ENCODE results near the gene RPS3. TPM values are rescaled to one million over a fixed set of nuclear protein-coding genes. Genes with fewer than 3 reads are reported as not detected.
"Not testable (repeated sequence)": the region's sequence is repeated elsewhere in the genome, so short reads cannot be mapped to it uniquely, and the experiment has no call there.

The RPS3 gene
- total RNA-seq, 1 experiment from 2014 or later = 4,109 TPM

- H3K9ac ChIP-seq (ENCODE audit: low read length); H3K4me1 ChIP-seq (ENCODE audit: control insufficient read depth in 1 of 2, insufficient read depth in 2 of 2, low read length in 2 of 2); H3K9me3 ChIP-seq (ENCODE audit: control insufficient read depth in 1 of 2, insufficient read depth in 1 of 2, low read depth in 1 of 2, low read length in 2 of 2); H3K27me3 ChIP-seq (ENCODE audit: insufficient read depth, low read length); H4K20me1 ChIP-seq (ENCODE audit: insufficient read depth); DNase-seq (ENCODE audit: low read depth, low spot score); BruUV-seq (replicated peaks); ATAC-seq; H3K27ac ChIP-seq (ENCODE audit: low read depth, low read length); H3K4me3 ChIP-seq (replicated peaks in 1 of 2; ENCODE audit: low read depth in 1 of 2, low read length in 2 of 2); RAD21 ChIA-PET (ENCODE audit: low non-redundant PET in 1 of 2, low total read pairs in 2 of 2, uncharacterized antibody in 2 of 2, unreplicated experiment in 2 of 2); intact Hi-C loops (cut with micrococcal nuclease); H2AFZ ChIP-seq (ENCODE audit: low read depth, low read length, poor library complexity, severe bottlenecking); H3K9me2 ChIP-seq (ENCODE audit: insufficient read depth); H3K4me2 ChIP-seq (ENCODE audit: low read length); POLR2A ChIA-PET: not testable (repeated sequence)
- peaks cover 23% of the 10 kb centered on the region for H3K79me2 ChIP-seq (ENCODE audit: insufficient read depth, low read length)
- CTCF ChIA-PET = interaction anchor here (1.9 kb wide), 1 partner anchor 12 kb away, joined by 4 read pairs; no protein-coding TSS in a partner anchor
- peaks cover 25 to 35% of the 10 kb centered on the region in 2 experiments for H3K36me3 ChIP-seq (ENCODE audit: control insufficient read depth in 1 of 2, insufficient read depth in 2 of 2, low read length in 2 of 2)
These were observed 13.8 kb downstream of the RPS3 start for GRCh38 chr11:75413146-75413545.

- Histone ChIP-seq H3K9ac (ENCODE audit: low read length) (no peak overlapping the region), H3K36me3 (ENCODE audit: control insufficient read depth in 1 of 2, insufficient read depth in 2 of 2, low read length in 2 of 2) (peaks cover 23 to 28% of the 10 kb centered on the region in 2 experiments), H3K4me3 (replicated peaks in 1 of 2; ENCODE audit: low read depth in 1 of 2, low read length in 2 of 2) (no peak overlapping the region), H3K4me1 (ENCODE audit: control insufficient read depth in 1 of 2, insufficient read depth in 2 of 2, low read length in 2 of 2) (no peaks in the 10 kb centered on the region; a peak in 1 of 4 replicates), H3K9me3 (ENCODE audit: control insufficient read depth in 1 of 2, insufficient read depth in 1 of 2, low read depth in 1 of 2, low read length in 2 of 2) (no peaks in the 10 kb centered on the region), H3K27ac (ENCODE audit: low read depth, low read length) (no peak overlapping the region), H2AFZ (ENCODE audit: low read depth, low read length, poor library complexity, severe bottlenecking) (no peak overlapping the region), H3K79me2 (ENCODE audit: insufficient read depth, low read length) (peaks cover 15% of the 10 kb centered on the region), H4K20me1 (ENCODE audit: insufficient read depth) (peaks cover 3% of the 10 kb centered on the region; the same call in 1 of the 2 replicates), H3K9me2 (ENCODE audit: insufficient read depth) (no peaks in the 10 kb centered on the region), H3K27me3 (ENCODE audit: insufficient read depth, low read length) (no peaks in the 10 kb centered on the region), H3K4me2 (ENCODE audit: low read length) (no peak overlapping the region)
- DNase-seq (ENCODE audit: low read depth, low spot score) (no peak), ATAC-seq (no peak)
- CTCF ChIA-PET = interaction anchor here (1.9 kb wide), 1 partner anchor 12 kb away, joined by 4 read pairs; no protein-coding TSS in a partner anchor
- POLR2A ChIA-PET = no interaction called here
- intact Hi-C loops (cut with micrococcal nuclease) = no loop called here
- RAD21 ChIA-PET (ENCODE audit: low non-redundant PET in 1 of 2, low total read pairs in 2 of 2, uncharacterized antibody in 2 of 2, unreplicated experiment in 2 of 2) = no interaction called here
- TSS peak; percentile 18 for BruUV-seq (replicated peaks)
- no peak for TF ChIP-seq FOSL1 (IDR thresholded peaks at IDR 0.05; ENCODE audit: low read depth)
- TF ChIP-seq REST (IDR thresholded peaks at IDR 0.05; ENCODE audit: low read depth) = no peak
- TF ChIP-seq CEBPB (IDR thresholded peaks at IDR 0.05; ENCODE audit: low read depth) = no peak
- TF ChIP-seq POLR2A (IDR thresholded peaks at IDR 0.05; ENCODE audit: borderline replicate concordance, extremely low read depth, insufficient read depth, insufficient read length) = no peak
- no peak for TF ChIP-seq SP1 (IDR thresholded peaks at IDR 0.05; ENCODE audit: low read depth)
- no peak for TF ChIP-seq TCF7L2 (IDR thresholded peaks at IDR 0.05; ENCODE audit: borderline replicate concordance, extremely low read depth, insufficient read depth, insufficient read length)
- no peak for TF ChIP-seq ZFX (IDR thresholded peaks at IDR 0.05)
- no peak for TF ChIP-seq EGR1 (IDR thresholded peaks at IDR 0.05; ENCODE audit: low read depth)
- TF ChIP-seq EZH2phosphoT487 (IDR thresholded peaks at IDR 0.05; ENCODE audit: borderline replicate concordance) = no peak
- no peak for TF ChIP-seq SRF (IDR thresholded peaks at IDR 0.05; ENCODE audit: low read depth)
- no peak for TF ChIP-seq ZNF274 (IDR thresholded peaks at IDR 0.05; ENCODE audit: low read depth, low read length)
- no peak for TF ChIP-seq YY1 (IDR thresholded peaks at IDR 0.05; ENCODE audit: extremely low read depth, insufficient replicate concordance, low read depth, low read length)
- no peak for TF ChIP-seq POLR2AphosphoS5 (IDR thresholded peaks at IDR 0.05; ENCODE audit: low read depth, low read length)
- no peak for TF ChIP-seq RAD21 (IDR thresholded peaks at IDR 0.05; ENCODE audit: low read depth)
- TF ChIP-seq EZH2 (IDR thresholded peaks at IDR 0.05) = no peak
- TF ChIP-seq CBX3 (IDR thresholded peaks at IDR 0.05; ENCODE audit: low read depth) = no peak
These were observed 14.5 kb downstream of the RPS3 start for GRCh38 chr11:75413864-75414263.
